SK-N-MC (cell line): ENCODE data around the gene CAMTA1.

ENCODE experiments used
- DNase-seq: peaks from one replicate; pipeline ENCODE4 v3.0.0-alpha.2; 2011; ENCODE audit warnings: low read depth, low spot score
- H3K27ac ChIP-seq: fragments of 200-600 bp; sonication (generic); 2 replicates; pipeline ENCODE4 v1.5.1; 2016; ENCODE audit warnings: mixed run types
- H3K36me3 ChIP-seq: fragments of 200-600 bp; sonication (generic); 2 replicates; pipeline ENCODE4 v1.6.1; 2017; ENCODE audit warnings: antibody characterized with exemption, low read length, mixed read lengths; ENCODE audit not compliant: insufficient read depth
- H3K4me3 ChIP-seq: fragments of 200-600 bp; sonication (generic); 2 replicates; pipeline ENCODE4 v1.5.1; 2016
- H3K9ac ChIP-seq: fragments of 200-600 bp; sonication (generic); 2 replicates; pipeline ENCODE4 v1.8.0; 2017; ENCODE audit warnings: mixed run types, mixed read lengths; ENCODE audit not compliant: insufficient read length
- H3K9me3 ChIP-seq: fragments of 200-600 bp; sonication (generic); 2 replicates; pipeline ENCODE4 v1.6.1; 2017; ENCODE audit warnings: low read depth, mild to moderate bottlenecking, antibody characterized with exemption, low read length, moderate library complexity, mixed read lengths
- EZH2 ChIP-seq: fragments of 200-600 bp; sonication (generic); IDR thresholded peaks from one replicate; pipeline ENCODE4 v1.6.1; 2017; ENCODE audit warnings: antibody characterized with exemption
- FOXP2 ChIP-seq: optimal IDR thresholded peaks from 2 replicates; pipeline ENCODE3; 2011; ENCODE audit warnings: mild to moderate bottlenecking, moderate library complexity; ENCODE audit not compliant: insufficient read depth; ENCODE audit errors: extremely low read length, control extremely low read depth
- POLR2AphosphoS5 ChIP-seq: IDR thresholded peaks from 2 replicates; pipeline ENCODE4 v1.6.1; 2012; ENCODE audit warnings: mild to moderate bottlenecking, low read depth, low read length, borderline replicate concordance

The CAMTA1 gene

DNA sequence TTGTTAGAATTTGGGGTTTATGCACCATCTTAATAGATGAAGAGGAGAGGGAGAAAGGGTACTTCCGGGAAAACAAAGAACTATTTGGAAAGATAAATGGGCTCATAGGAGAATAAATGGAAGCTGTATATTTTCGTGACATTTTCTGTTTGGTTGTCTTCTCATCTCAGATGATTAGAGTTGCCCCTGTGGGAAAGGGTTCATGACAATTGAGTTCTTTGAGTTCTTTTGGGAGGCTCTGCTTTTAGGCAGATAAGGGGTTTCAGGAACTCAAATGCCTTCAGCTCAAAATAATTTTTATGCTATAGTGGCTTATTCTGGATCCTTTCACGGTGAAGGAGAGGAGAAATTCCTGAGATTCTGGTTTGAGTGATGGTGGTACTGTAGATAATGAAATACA lies 63.6 kb downstream of the CAMTA1 start:
- no peaks in the 10 kb centered on the region for H3K9me3 ChIP-seq
- H3K36me3 ChIP-seq = peaks cover 7% of the 10 kb centered on the region; the same call in 1 of the 2 replicates
- H3K4me3 ChIP-seq = no peak overlapping the region
- no peak overlapping the region for H3K9ac ChIP-seq
- no peak for TF ChIP-seq EZH2
- H3K27ac ChIP-seq = no peak overlapping the region
- no peak for DNase-seq

- no peaks in the 10 kb centered on the region for H3K9me3 ChIP-seq
- H3K9ac ChIP-seq = no peak overlapping the region
- peaks cover 11% of the 10 kb centered on the region; the same call in 1 of the 2 replicates for H3K36me3 ChIP-seq
- H3K4me3 ChIP-seq = no peak overlapping the region
- DNase-seq = no peak
- H3K27ac ChIP-seq = no peak overlapping the region
- TF ChIP-seq POLR2AphosphoS5 (no peak), EZH2 (no peak), FOXP2 (no peak)
These were observed 65.3 kb downstream of the CAMTA1 start for GRCh38 chr1:6850537-6850936.

GRCh38 chr1:6852136-6852890 lies 67.1 kb downstream of the CAMTA1 start:
- H3K27ac ChIP-seq = no peak overlapping the region
- H3K9me3 ChIP-seq = no peaks in the 10 kb centered on the region
- peaks cover 11% of the 10 kb centered on the region; the same call in 1 of the 2 replicates for H3K36me3 ChIP-seq
- TF ChIP-seq POLR2AphosphoS5 (no peak), FOXP2 (no peak), EZH2 (no peak)
- H3K4me3 ChIP-seq = no peak overlapping the region
- no peak overlapping the region for H3K9ac ChIP-seq
- DNase-seq = no peak

DNA sequence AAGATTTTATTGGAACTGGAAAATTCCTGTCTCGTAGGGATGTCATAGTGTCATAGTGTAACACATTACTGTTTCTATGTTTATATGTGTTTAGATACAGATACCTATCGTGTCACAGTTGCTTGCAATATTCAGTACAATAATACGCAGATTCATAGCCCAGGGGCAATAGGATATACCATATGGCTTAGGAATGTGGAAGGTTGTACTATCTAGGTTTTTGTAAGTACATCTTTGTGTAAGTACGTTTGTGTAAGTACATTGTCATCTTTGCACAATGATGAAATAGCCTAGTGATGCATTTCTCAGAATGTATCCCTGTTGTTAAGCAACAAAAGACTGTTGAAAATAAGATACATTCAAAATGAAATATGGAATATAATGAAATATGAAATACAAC lies 68.9 kb downstream of the CAMTA1 start:
- H3K27ac ChIP-seq = no peak overlapping the region
- H3K36me3 ChIP-seq = peaks cover 11% of the 10 kb centered on the region; the same call in 1 of the 2 replicates
- no peak overlapping the region for H3K4me3 ChIP-seq
- no peak for DNase-seq
- TF ChIP-seq FOXP2 = no peak
- H3K9ac ChIP-seq = no peak overlapping the region
- H3K9me3 ChIP-seq = no peaks in the 10 kb centered on the region

GRCh38 chr1:6857831-6858230 lies 72.6 kb downstream of the CAMTA1 start:
- H3K36me3 ChIP-seq = peaks cover 8% of the 10 kb centered on the region; the same call in 1 of the 2 replicates
- no peaks in the 10 kb centered on the region for H3K9me3 ChIP-seq
- TF ChIP-seq POLR2AphosphoS5 (no peak), EZH2 (no peak), FOXP2 (no peak)
- no peak overlapping the region for H3K27ac ChIP-seq
- H3K9ac ChIP-seq = no peak overlapping the region
- DNase-seq = no peak
- no peak overlapping the region for H3K4me3 ChIP-seq

GRCh38 chr1:6858596-6858995 lies 73.3 kb downstream of the CAMTA1 start:
- Histone ChIP-seq H3K9ac (no peak overlapping the region), H3K36me3 (peaks cover 7% of the 10 kb centered on the region; the same call in 1 of the 2 replicates), H3K4me3 (no peak overlapping the region), H3K27ac (peak overlapping the region; percentile 36; the same call in 1 of the 2 replicates), H3K9me3 (no peaks in the 10 kb centered on the region)
- peak; percentile 20 for DNase-seq
- TF ChIP-seq FOXP2 (no peak), POLR2AphosphoS5 (no peak), EZH2 (no peak)

- H3K4me3 ChIP-seq = no peak overlapping the region
- H3K9me3 ChIP-seq = no peaks in the 10 kb centered on the region
- no peak overlapping the region for H3K9ac ChIP-seq
- H3K36me3 ChIP-seq = no peaks in the 10 kb centered on the region
- H3K27ac ChIP-seq = no peak overlapping the region
- DNase-seq = no peak
- no peak for TF ChIP-seq POLR2AphosphoS5
- TF ChIP-seq FOXP2 = no peak
These were observed 74.4 kb downstream of the CAMTA1 start for GRCh38 chr1:6859415-6860343.

DNA sequence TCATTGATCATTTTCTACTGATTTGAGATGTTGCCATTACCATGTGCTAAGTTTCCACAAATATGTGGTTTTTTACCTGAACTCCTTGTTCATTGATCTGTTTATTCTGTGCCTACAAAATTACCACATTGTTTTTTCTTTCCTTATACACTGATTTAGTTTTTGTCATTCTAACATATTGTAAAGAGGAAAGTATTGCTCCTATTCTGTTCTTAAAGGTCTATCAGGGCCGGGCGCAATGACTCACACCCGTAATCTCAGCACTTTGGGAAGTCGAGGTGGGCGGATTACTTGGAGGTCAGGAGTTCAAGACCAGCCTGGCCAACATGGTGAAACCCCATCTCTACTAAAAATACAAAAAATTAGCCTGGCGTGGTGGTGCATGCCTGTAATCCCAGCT lies 75.1 kb downstream of the CAMTA1 start:
- no peak overlapping the region for H3K9ac ChIP-seq

More for the DNA sequence above, 75.1 kb downstream of the CAMTA1 start:
- no peak overlapping the region for H3K4me3 ChIP-seq
- TF ChIP-seq FOXP2 (no peak), EZH2 (no peak), POLR2AphosphoS5 (no peak)
- no peak overlapping the region for H3K27ac ChIP-seq
- no peaks in the 10 kb centered on the region for H3K9me3 ChIP-seq
- no peak for DNase-seq
- H3K36me3 ChIP-seq = no peaks in the 10 kb centered on the region
